CD4-positive, alpha-beta T cell (primary cell): ENCODE results near the gene DSCAML1. TPM values are rescaled to one million over a fixed set of nuclear protein-coding genes. Genes with fewer than 3 reads are reported as not detected.

Experiments
- ATAC-seq: fragments of 200-7000 bp; cut with Tn5 transposase; one replicate; pipeline ENCODE4 v1.10.0; 2022; ENCODE audit warnings: mild to moderate bottlenecking; ENCODE audit not compliant: poor library complexity
- CTCF ChIA-PET: fragments of 350-600 bp; sonication (Branson Sonifier 250); formaldehyde crosslinking; loops from one replicate; lab custom pipeline; 2021; ENCODE audit warnings: antibody characterized with exemption, inconsistent platforms; lab: Charles Lee
- POLR2A ChIA-PET: fragments of 350-600 bp; sonication (Branson Sonifier 250); formaldehyde crosslinking; loops from one replicate; lab custom pipeline; 2021; ENCODE audit warnings: antibody characterized with exemption, inconsistent platforms; lab: Charles Lee
- DNase-seq, 14 experiments: peaks; one replicate each; pipeline ENCODE4 v3.0.0-alpha.2; 2013 to 2020; ENCODE audit warnings: mixed read lengths in 2 of 14
- H3K27ac ChIP-seq, 2 donors: one replicate each; pipeline versions ENCODE4 v1.5.1 to v1.7.0; 2013; ENCODE audit warnings: low read length in 2 of 2, low read depth in 1 of 2, mild to moderate bottlenecking in 1 of 2
- H3K27me3 ChIP-seq, 2 experiments: 1 replicate in 1 of 2; 2 replicates in 1 of 2; pipeline versions ENCODE4 v1.6.1 to v1.7.0; 2013; ENCODE audit warnings: low read length in 2 of 2, control low read depth in 1 of 2, mild to moderate bottlenecking in 1 of 2, moderate library complexity in 1 of 2; ENCODE audit not compliant: insufficient read depth in 2 of 2, control insufficient read depth in 1 of 2
- H3K36me3 ChIP-seq: one replicate; pipeline ENCODE4 v1.6.1; 2013; ENCODE audit warnings: low read length, control low read depth; ENCODE audit not compliant: insufficient read depth
- H3K4me1 ChIP-seq: one replicate; pipeline ENCODE4 v1.6.1; 2013; ENCODE audit warnings: low read length, control low read depth; ENCODE audit not compliant: insufficient read depth
- H3K4me3 ChIP-seq: one replicate; pipeline ENCODE4 v1.5.1; 2013; ENCODE audit warnings: mild to moderate bottlenecking, low read length, moderate library complexity
- H3K9me3 ChIP-seq, 2 experiments: 1 replicate in 1 of 2; 2 replicates in 1 of 2; pipeline versions ENCODE4 v1.6.1 to v1.7.0; 2013; ENCODE audit warnings: low read length in 2 of 2, mild to moderate bottlenecking in 2 of 2, control low read depth in 1 of 2, moderate library complexity in 1 of 2; ENCODE audit not compliant: control insufficient read depth in 1 of 2, insufficient read depth in 1 of 2
- H3K27ac Mint-ChIP-seq: one replicate; pipeline ENCODE4 v1.8.0; 2020; ENCODE audit warnings: mixed read lengths
- H3K27me3 Mint-ChIP-seq: one replicate; pipeline ENCODE4 v1.8.0; 2021; ENCODE audit warnings: mixed read lengths
- H3K36me3 Mint-ChIP-seq: one replicate; pipeline ENCODE4 v1.8.0; 2021; ENCODE audit warnings: low read depth, mixed read lengths
- H3K4me1 Mint-ChIP-seq: one replicate; pipeline ENCODE4 v1.8.0; 2021; ENCODE audit warnings: low read depth, mixed read lengths
- H3K4me3 Mint-ChIP-seq: one replicate; pipeline ENCODE4 v1.8.0; 2020; ENCODE audit warnings: mild to moderate bottlenecking, mixed read lengths
- H3K9me3 Mint-ChIP-seq: one replicate; pipeline ENCODE4 v1.8.0; 2020; ENCODE audit warnings: mixed read lengths
- CTCF ChIP-seq: fragments of 200-600 bp; IDR thresholded peaks from one replicate; pipeline ENCODE4 v1.8.0; 2022; ENCODE audit warnings: antibody characterized with exemption, mild to moderate bottlenecking
- intact Hi-C, 2 experiments: fragments of 100-400 bp; cut with DNase I in 1 of 2; cut with micrococcal nuclease in 1 of 2; formaldehyde crosslinking; loops; one replicate each; pipeline versions ENCODE4 v1.15.1 to v1.9.0; 2023 to 2025; cut with DNase I, micrococcal nuclease
- total RNA-seq, 174 experiments: library from RNA in 2 of 174; stranded (reverse) in 2 of 174; gene quantifications; one replicate each; pipeline ENCODE4 v1.2.3 and lab custom pipeline; 2021 to 2026

Gene DSCAML1
- total RNA-seq, 2 experiments from 2014 or later, result 0.22 to 0.61 TPM

GRCh38 chr11:117381481-117382387, 415.3 kb downstream of the DSCAML1 start:
- Mint-ChIP-seq H3K9me3 (no peaks in the 10 kb centered on the region), H3K27me3 (no peaks in the 10 kb centered on the region), H3K36me3 (peaks cover 94% of the 10 kb centered on the region), H3K4me1 (no peaks in the 10 kb centered on the region), H3K27ac (no peak overlapping the region), H3K4me3 (no peak overlapping the region)
- intact Hi-C loops, result no loop called here
- DNase-seq (no peak), ATAC-seq (no peak)
- peaks cover 52% of the 10 kb centered on the region for H3K36me3 ChIP-seq
- POLR2A ChIA-PET, result no interaction called here
- no peaks in the 10 kb centered on the region for H3K9me3 ChIP-seq
- H3K27me3 ChIP-seq, result no peaks in the 10 kb centered on the region
- TF ChIP-seq CTCF, result no peak
- no peak overlapping the region for H3K27ac ChIP-seq
- CTCF ChIA-PET, result no interaction called here
- H3K4me3 ChIP-seq, result no peak overlapping the region
- H3K4me1 ChIP-seq, result no peaks in the 10 kb centered on the region

- no peak for ATAC-seq
These were observed 416.3 kb downstream of the DSCAML1 start for GRCh38 chr11:117380676-117381075.

More at GRCh38 chr11:117380676-117381075, 416.3 kb downstream of the DSCAML1 start:
- POLR2A ChIA-PET, result no interaction called here
- Mint-ChIP-seq H3K4me3 (no peak overlapping the region), H3K36me3 (peaks cover 93% of the 10 kb centered on the region), H3K27me3 (no peaks in the 10 kb centered on the region), H3K9me3 (no peaks in the 10 kb centered on the region), H3K27ac (no peak overlapping the region), H3K4me1 (no peaks in the 10 kb centered on the region)
- Histone ChIP-seq H3K4me1 (no peaks in the 10 kb centered on the region), H3K4me3 (no peak overlapping the region), H3K36me3 (peaks cover 55% of the 10 kb centered on the region), H3K27me3 (no peaks in the 10 kb centered on the region), H3K27ac (no peak overlapping the region), H3K9me3 (no peaks in the 10 kb centered on the region)
- no peak for TF ChIP-seq CTCF
- no peak for DNase-seq
- CTCF ChIA-PET, result no interaction called here
- intact Hi-C loops, result no loop called here
